Hepatocyte (in vitro differentiated cells): Measurements from ENCODE around the gene KRT20.

Source experiments
- EZH2 ChIP-seq: fragments of 200-600 bp; sonication (generic); IDR thresholded peaks from 2 replicates; pipeline ENCODE4 v1.6.1; 2016; ENCODE audit warnings: antibody characterized with exemption, mild to moderate bottlenecking, borderline replicate concordance
- EZH2phosphoT487 ChIP-seq: fragments of 200-600 bp; sonication (generic); IDR thresholded peaks from one replicate; pipeline ENCODE4 v1.6.1; 2018; ENCODE audit warnings: antibody characterized with exemption, mild to moderate bottlenecking, low read depth, moderate library complexity; ENCODE audit not compliant: unreplicated experiment, severe bottlenecking
- TF ChIP-seq, protein P1 (sequence below): fragments of 200-600 bp; sonication (generic); IDR thresholded peaks from 2 replicates; pipeline ENCODE4 v1.5.1; 2016; ENCODE audit warnings: antibody characterized with exemption, mild to moderate bottlenecking; ENCODE audit not compliant: poor library complexity

GRCh38 chr17:40901981-40902474, 17.0 kb upstream of the KRT20 start:
- TF ChIP-seq, protein P1, sequence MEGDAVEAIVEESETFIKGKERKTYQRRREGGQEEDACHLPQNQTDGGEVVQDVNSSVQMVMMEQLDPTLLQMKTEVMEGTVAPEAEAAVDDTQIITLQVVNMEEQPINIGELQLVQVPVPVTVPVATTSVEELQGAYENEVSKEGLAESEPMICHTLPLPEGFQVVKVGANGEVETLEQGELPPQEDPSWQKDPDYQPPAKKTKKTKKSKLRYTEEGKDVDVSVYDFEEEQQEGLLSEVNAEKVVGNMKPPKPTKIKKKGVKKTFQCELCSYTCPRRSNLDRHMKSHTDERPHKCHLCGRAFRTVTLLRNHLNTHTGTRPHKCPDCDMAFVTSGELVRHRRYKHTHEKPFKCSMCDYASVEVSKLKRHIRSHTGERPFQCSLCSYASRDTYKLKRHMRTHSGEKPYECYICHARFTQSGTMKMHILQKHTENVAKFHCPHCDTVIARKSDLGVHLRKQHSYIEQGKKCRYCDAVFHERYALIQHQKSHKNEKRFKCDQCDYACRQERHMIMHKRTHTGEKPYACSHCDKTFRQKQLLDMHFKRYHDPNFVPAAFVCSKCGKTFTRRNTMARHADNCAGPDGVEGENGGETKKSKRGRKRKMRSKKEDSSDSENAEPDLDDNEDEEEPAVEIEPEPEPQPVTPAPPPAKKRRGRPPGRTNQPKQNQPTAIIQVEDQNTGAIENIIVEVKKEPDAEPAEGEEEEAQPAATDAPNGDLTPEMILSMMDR, result no peak
- TF ChIP-seq EZH2phosphoT487, result no peak
- TF ChIP-seq EZH2, result no peak
